KG1 (cell line): Measurements from ENCODE around the gene EPAS1.

Experiments used
- DNase-seq: peaks from one replicate; lab custom pipeline; 2025; lab: John Stamatoyannopoulos, UW

Gene EPAS1

GRCh38 chr2:46339676-46340459, 42.7 kb downstream of the EPAS1 start:
- DNase-seq, result no peak

- no peak for DNase-seq
Observed at GRCh38 chr2:46340740-46341420, 43.7 kb downstream of the EPAS1 start.

- no peak for DNase-seq
Observed at GRCh38 chr2:46342566-46343315, 45.5 kb downstream of the EPAS1 start.

GRCh38 chr2:46344706-46345105, 47.5 kb downstream of the EPAS1 start:
- no peak for DNase-seq

GRCh38 chr2:46345775-46346174, 48.6 kb downstream of the EPAS1 start:
- no peak for DNase-seq

- no peak for DNase-seq
Observed at GRCh38 chr2:46346719-46347118, 49.5 kb downstream of the EPAS1 start.

GRCh38 chr2:46347648-46348280, 50.6 kb downstream of the EPAS1 start:
- no peak for DNase-seq

- no peak for DNase-seq
Observed at GRCh38 chr2:46349115-46349547, 51.9 kb downstream of the EPAS1 start.

- DNase-seq, result no peak
Observed at GRCh38 chr2:46350029-46350689, 53.0 kb downstream of the EPAS1 start.

- DNase-seq, result no peak
Observed at GRCh38 chr2:46351098-46351749, 54.0 kb downstream of the EPAS1 start.

GRCh38 chr2:46351750-46352138, 54.5 kb downstream of the EPAS1 start:
- no peak for DNase-seq

GRCh38 chr2:46352621-46353020, 55.4 kb downstream of the EPAS1 start:
- no peak for DNase-seq

- no peak for DNase-seq
Observed at GRCh38 chr2:46353509-46353908, 56.3 kb downstream of the EPAS1 start.

- no peak for DNase-seq
Observed at GRCh38 chr2:46355756-46356155, 58.5 kb downstream of the EPAS1 start.

GRCh38 chr2:46356991-46357390, 59.8 kb downstream of the EPAS1 start:
- no peak for DNase-seq

GRCh38 chr2:46358713-46359112, 61.5 kb downstream of the EPAS1 start:
- DNase-seq, result no peak

GRCh38 chr2:46360303-46360702, 63.1 kb downstream of the EPAS1 start:
- no peak for DNase-seq

GRCh38 chr2:46361920-46362666, 64.9 kb downstream of the EPAS1 start:
- no peak for DNase-seq

- no peak for DNase-seq
Observed at GRCh38 chr2:46362667-46363012, 65.4 kb downstream of the EPAS1 start.

GRCh38 chr2:46363535-46364170, 66.4 kb downstream of the EPAS1 start:
- DNase-seq, result no peak
